Measurements from ENCODE around the gene TMPRSS6. TPM values are rescaled to one million over a fixed set of nuclear protein-coding genes. Genes with fewer than 3 reads are reported as not detected.

The TMPRSS6 gene
- total and polyA plus RNA-seq, 2 of the 13 experiments (the other 11 are each of a cell fraction or from before 2014, with no cell fraction given): 4.2 to 4.8 TPM

DNA sequence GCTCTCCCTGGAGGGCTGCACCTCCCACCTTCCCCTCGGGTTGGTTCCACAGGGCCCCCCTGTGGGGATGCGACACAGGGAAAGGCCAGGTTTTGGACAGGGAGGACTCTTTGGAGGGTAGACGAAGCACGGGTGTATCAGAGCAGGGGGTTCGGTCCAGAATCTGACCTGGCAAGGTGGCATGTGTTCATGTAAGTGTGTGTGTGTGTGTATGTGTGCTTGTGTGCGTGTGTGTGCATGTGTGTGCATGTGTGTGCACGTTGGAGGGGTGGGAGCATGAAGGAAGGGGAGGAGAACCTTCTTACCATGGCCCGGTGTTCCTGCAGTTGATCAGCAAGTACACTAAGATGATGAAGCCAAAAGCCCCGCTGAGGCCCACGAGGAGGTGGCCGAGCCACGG is 25.5 kb upstream of the TMPRSS6 start (continued):
- TF ChIP-seq ZNF10 (CRISPR knock-in tag; IDR thresholded peaks at IDR 0.05; ENCODE audit: borderline replicate concordance, low read depth) (no peak), ZNF775 (CRISPR knock-in tag; IDR thresholded peaks at IDR 0.05; ENCODE audit: borderline replicate concordance) (no peak), ZNF766 (CRISPR knock-in tag; IDR thresholded peaks at IDR 0.05; ENCODE audit: borderline replicate concordance) (no peak), FOXJ3 (CRISPR knock-in tag; IDR thresholded peaks at IDR 0.05; ENCODE audit: borderline replicate concordance) (no peak), ZNF503 (CRISPR knock-in tag; IDR thresholded peaks at IDR 0.05) (no peak), KLF9 (CRISPR knock-in tag; IDR thresholded peaks at IDR 0.05; ENCODE audit: low read depth) (no peak), SMC3 (IDR thresholded peaks at IDR 0.05; ENCODE audit: low read length) (no peak), ZNF337 (CRISPR knock-in tag; IDR thresholded peaks at IDR 0.05; ENCODE audit: borderline replicate concordance, low read depth) (no peak), GABPA (IDR thresholded peaks at IDR 0.05; ENCODE audit: low read depth, low read length) (no peak), GABPA (CRISPR knock-in tag; IDR thresholded peaks at IDR 0.05; ENCODE audit: low read depth) (no peak)
- TF ChIP-seq, protein P1, sequence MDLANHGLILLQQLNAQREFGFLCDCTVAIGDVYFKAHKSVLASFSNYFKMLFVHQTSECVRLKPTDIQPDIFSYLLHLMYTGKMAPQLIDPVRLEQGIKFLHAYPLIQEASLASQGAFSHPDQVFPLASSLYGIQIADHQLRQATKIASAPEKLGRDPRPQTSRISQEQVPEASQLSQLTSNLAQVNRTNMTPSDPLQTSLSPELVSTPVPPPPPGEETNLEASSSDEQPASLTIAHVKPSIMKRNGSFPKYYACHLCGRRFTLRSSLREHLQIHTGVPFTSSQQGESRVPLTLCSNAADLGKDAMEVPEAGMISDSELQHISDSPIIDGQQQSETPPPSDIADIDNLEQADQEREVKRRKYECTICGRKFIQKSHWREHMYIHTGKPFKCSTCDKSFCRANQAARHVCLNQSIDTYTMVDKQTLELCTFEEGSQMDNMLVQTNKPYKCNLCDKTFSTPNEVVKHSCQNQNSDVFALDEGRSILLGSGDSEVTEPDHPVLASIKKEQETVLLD (CRISPR knock-in tag; IDR thresholded peaks at IDR 0.05; ENCODE audit: low read depth): no peak
- TF ChIP-seq, protein P2, sequence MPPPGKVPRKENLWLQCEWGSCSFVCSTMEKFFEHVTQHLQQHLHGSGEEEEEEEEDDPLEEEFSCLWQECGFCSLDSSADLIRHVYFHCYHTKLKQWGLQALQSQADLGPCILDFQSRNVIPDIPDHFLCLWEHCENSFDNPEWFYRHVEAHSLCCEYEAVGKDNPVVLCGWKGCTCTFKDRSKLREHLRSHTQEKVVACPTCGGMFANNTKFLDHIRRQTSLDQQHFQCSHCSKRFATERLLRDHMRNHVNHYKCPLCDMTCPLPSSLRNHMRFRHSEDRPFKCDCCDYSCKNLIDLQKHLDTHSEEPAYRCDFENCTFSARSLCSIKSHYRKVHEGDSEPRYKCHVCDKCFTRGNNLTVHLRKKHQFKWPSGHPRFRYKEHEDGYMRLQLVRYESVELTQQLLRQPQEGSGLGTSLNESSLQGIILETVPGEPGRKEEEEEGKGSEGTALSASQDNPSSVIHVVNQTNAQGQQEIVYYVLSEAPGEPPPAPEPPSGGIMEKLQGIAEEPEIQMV (CRISPR knock-in tag; IDR thresholded peaks at IDR 0.05; ENCODE audit: low read depth): no peak
- TF ChIP-seq, protein P3, sequence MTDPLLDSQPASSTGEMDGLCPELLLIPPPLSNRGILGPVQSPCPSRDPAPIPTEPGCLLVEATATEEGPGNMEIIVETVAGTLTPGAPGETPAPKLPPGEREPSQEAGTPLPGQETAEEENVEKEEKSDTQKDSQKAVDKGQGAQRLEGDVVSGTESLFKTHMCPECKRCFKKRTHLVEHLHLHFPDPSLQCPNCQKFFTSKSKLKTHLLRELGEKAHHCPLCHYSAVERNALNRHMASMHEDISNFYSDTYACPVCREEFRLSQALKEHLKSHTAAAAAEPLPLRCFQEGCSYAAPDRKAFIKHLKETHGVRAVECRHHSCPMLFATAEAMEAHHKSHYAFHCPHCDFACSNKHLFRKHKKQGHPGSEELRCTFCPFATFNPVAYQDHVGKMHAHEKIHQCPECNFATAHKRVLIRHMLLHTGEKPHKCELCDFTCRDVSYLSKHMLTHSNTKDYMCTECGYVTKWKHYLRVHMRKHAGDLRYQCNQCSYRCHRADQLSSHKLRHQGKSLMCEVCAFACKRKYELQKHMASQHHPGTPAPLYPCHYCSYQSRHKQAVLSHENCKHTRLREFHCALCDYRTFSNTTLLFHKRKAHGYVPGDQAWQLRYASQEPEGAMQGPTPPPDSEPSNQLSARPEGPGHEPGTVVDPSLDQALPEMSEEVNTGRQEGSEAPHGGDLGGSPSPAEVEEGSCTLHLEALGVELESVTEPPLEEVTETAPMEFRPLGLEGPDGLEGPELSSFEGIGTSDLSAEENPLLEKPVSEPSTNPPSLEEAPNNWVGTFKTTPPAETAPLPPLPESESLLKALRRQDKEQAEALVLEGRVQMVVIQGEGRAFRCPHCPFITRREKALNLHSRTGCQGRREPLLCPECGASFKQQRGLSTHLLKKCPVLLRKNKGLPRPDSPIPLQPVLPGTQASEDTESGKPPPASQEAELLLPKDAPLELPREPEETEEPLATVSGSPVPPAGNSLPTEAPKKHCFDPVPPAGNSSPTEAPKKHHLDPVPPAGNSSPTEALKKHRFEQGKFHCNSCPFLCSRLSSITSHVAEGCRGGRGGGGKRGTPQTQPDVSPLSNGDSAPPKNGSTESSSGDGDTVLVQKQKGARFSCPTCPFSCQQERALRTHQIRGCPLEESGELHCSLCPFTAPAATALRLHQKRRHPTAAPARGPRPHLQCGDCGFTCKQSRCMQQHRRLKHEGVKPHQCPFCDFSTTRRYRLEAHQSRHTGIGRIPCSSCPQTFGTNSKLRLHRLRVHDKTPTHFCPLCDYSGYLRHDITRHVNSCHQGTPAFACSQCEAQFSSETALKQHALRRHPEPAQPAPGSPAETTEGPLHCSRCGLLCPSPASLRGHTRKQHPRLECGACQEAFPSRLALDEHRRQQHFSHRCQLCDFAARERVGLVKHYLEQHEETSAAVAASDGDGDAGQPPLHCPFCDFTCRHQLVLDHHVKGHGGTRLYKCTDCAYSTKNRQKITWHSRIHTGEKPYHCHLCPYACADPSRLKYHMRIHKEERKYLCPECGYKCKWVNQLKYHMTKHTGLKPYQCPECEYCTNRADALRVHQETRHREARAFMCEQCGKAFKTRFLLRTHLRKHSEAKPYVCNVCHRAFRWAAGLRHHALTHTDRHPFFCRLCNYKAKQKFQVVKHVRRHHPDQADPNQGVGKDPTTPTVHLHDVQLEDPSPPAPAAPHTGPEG (CRISPR knock-in tag; IDR thresholded peaks at IDR 0.05): no peak
